Superior temporal gyrus (tissue), 1 donor: ENCODE data around the gene PKLR.
A peak's percentile ranks its signal among the peaks of the same experiment; 100 is the strongest.
"Not testable (repeated sequence)": the region's sequence is repeated elsewhere in the genome, so short reads cannot be mapped to it uniquely, and the experiment has no call there.

ENCODE experiments used
- DNase-seq: peaks from one replicate; pipeline ENCODE4 v3.0.0-alpha.2; 2016; ENCODE audit errors: extremely low spot score

PKLR gene

GRCh38 chr1:155255243-155256007, 45.8 kb downstream of the PKLR start, which contains the start of gene ENTREP3:
ENTREP3 (minus strand) TSS chr1:155255483; CDS start chr1:155254877, 606 bp downstream.
- DNase-seq: peak; percentile 89

GRCh38 chr1:155254714-155255242, 46.5 kb downstream of the PKLR start:
- DNase-seq: no peak

GRCh38 chr1:155254228-155254713, 47.0 kb downstream of the PKLR start:
- no peak for DNase-seq

- no peak for DNase-seq
Observed at GRCh38 chr1:155253797-155254196, 47.4 kb downstream of the PKLR start.

- no peak for DNase-seq
Observed at GRCh38 chr1:155253208-155253607, 48.0 kb downstream of the PKLR start.

- no peak for DNase-seq
Observed at GRCh38 chr1:155251566-155251965, 49.7 kb downstream of the PKLR start.

GRCh38 chr1:155250633-155251449, 50.4 kb downstream of the PKLR start:
- peak; percentile 96 for DNase-seq

- DNase-seq: no peak
Observed at GRCh38 chr1:155250246-155250632, 51.0 kb downstream of the PKLR start.

GRCh38 chr1:155247667-155248553, 53.3 kb downstream of the PKLR start:
- no peak for DNase-seq

GRCh38 chr1:155246796-155247195, 54.4 kb downstream of the PKLR start:
- not testable (repeated sequence) for DNase-seq

- DNase-seq: no peak
Observed at GRCh38 chr1:155245163-155245524, 56.1 kb downstream of the PKLR start.

- peak; percentile 99 for DNase-seq
Observed at GRCh38 chr1:155244368-155245162, 56.7 kb downstream of the PKLR start.

GRCh38 chr1:155242805-155243358, 58.4 kb downstream of the PKLR start:
- peak; percentile 38 for DNase-seq

GRCh38 chr1:155241841-155242264, 59.4 kb downstream of the PKLR start:
- no peak for DNase-seq

GRCh38 chr1:155241069-155241679, 60.1 kb downstream of the PKLR start:
- DNase-seq: peak; percentile 98
